Liver (tissue), 9 donors: ENCODE data around the gene ACO2. TPM values are rescaled to one million over a fixed set of nuclear protein-coding genes. Genes with fewer than 3 reads are reported as not detected.

Experiments used
- DNase-seq: peaks from one replicate; pipeline ENCODE4 v3.0.0-alpha.2; 2017; ENCODE audit warnings: low spot score
- H3K27ac ChIP-seq, 2 donors: one replicate each; pipeline ENCODE4 v1.7.0; 2013; ENCODE audit warnings: inconsistent platforms in 2 of 2, low read length in 2 of 2, control low read depth in 1 of 2, low read depth in 1 of 2, mild to moderate bottlenecking in 1 of 2
- H3K27me3 ChIP-seq, 4 donors: one replicate each; pipeline versions ENCODE4 v1.6.1 to v1.7.0; 2013; ENCODE audit warnings: low read length in 3 of 4, inconsistent platforms in 1 of 4, mild to moderate bottlenecking in 1 of 4, moderate library complexity in 1 of 4; ENCODE audit not compliant: control insufficient read depth in 4 of 4, insufficient read depth in 4 of 4
- H3K36me3 ChIP-seq, 4 donors: one replicate each; pipeline versions ENCODE4 v1.6.1 to v1.7.0; 2013; ENCODE audit warnings: low read length in 3 of 4, mild to moderate bottlenecking in 3 of 4, low read depth in 1 of 4, moderate library complexity in 1 of 4; ENCODE audit not compliant: control insufficient read depth in 4 of 4, insufficient read depth in 3 of 4
- H3K4me1 ChIP-seq, 4 donors: one replicate each; pipeline versions ENCODE4 v1.6.1 to v1.7.0; 2013; ENCODE audit warnings: low read length in 3 of 4, mild to moderate bottlenecking in 3 of 4, moderate library complexity in 1 of 4; ENCODE audit not compliant: control insufficient read depth in 4 of 4, insufficient read depth in 4 of 4
- H3K4me3 ChIP-seq, 3 donors: one replicate each; pipeline versions ENCODE4 v1.6.1 to v1.7.0; 2013; ENCODE audit warnings: low read length in 3 of 3, control low read depth in 1 of 3, low read depth in 1 of 3, mild to moderate bottlenecking in 1 of 3
- H3K9ac ChIP-seq, 2 donors: one replicate each; pipeline ENCODE4 v1.7.0; 2013; ENCODE audit warnings: low read length in 2 of 2, mild to moderate bottlenecking in 2 of 2, moderate library complexity in 2 of 2, control low read depth in 1 of 2, low read depth in 1 of 2
- H3K9me3 ChIP-seq, 4 donors: one replicate each; pipeline versions ENCODE4 v1.6.1 to v1.7.0; 2013; ENCODE audit warnings: low read length in 3 of 4; ENCODE audit not compliant: control insufficient read depth in 4 of 4
- ATF3 ChIP-seq: IDR thresholded peaks from 2 replicates; pipeline ENCODE4 v1.6.1; 2016; ENCODE audit warnings: antibody characterized with exemption
- EGR1 ChIP-seq, 2 donors: IDR thresholded peaks; 2 replicates each; pipeline ENCODE4 v1.6.1; 2016 to 2018; ENCODE audit warnings: antibody characterized with exemption in 2 of 2, low read depth in 2 of 2
- FOXA1 ChIP-seq: IDR thresholded peaks from 2 replicates; pipeline ENCODE4 v1.6.1; 2016; ENCODE audit warnings: antibody characterized with exemption
- FOXA2 ChIP-seq: IDR thresholded peaks from 2 replicates; pipeline ENCODE4 v1.6.1; 2016; ENCODE audit warnings: antibody characterized with exemption
- HNF4A ChIP-seq, 2 donors: conservative IDR thresholded peaks; 2 replicates each; pipeline ENCODE4 v1.6.1; 2016; ENCODE audit warnings: antibody characterized with exemption in 2 of 2, mild to moderate bottlenecking in 2 of 2
- HNF4G ChIP-seq: IDR thresholded peaks from 2 replicates; pipeline ENCODE4 v1.6.1; 2016; ENCODE audit warnings: antibody characterized with exemption
- NR2F2 ChIP-seq: IDR thresholded peaks from 2 replicates; pipeline ENCODE4 v1.6.1; 2016; ENCODE audit warnings: antibody characterized with exemption
- REST ChIP-seq: IDR thresholded peaks from 2 replicates; pipeline ENCODE4 v1.6.1; 2016; ENCODE audit warnings: antibody characterized with exemption, mild to moderate bottlenecking
- SP1 ChIP-seq: IDR thresholded peaks from 2 replicates; pipeline ENCODE4 v1.6.1; 2018; ENCODE audit warnings: antibody characterized with exemption, mild to moderate bottlenecking
- TAF1 ChIP-seq: conservative IDR thresholded peaks from 2 replicates; pipeline ENCODE4 v1.6.1; 2016; ENCODE audit warnings: antibody characterized with exemption, mild to moderate bottlenecking
- YY1 ChIP-seq: IDR thresholded peaks from 2 replicates; pipeline ENCODE4 v1.6.1; 2016; ENCODE audit warnings: antibody characterized with exemption, mild to moderate bottlenecking
- WGBS: extraction: QIAGEN DNeasy Blood & Tissue Kit; methylation state at CpG from one replicate; pipeline ENCODE4 v1.1.7; 2013; 5-methylcytosine and 5-hydroxymethylcytosine counted together
- polyA plus RNA-seq, 2 donors: library from polyadenylated mRNA; stranded (reverse) in 1 of 2; unstranded in 1 of 2; fragments of 200-250 nt in 1 of 2; fragments of >200 nt in 1 of 2; fragmentation: Nextera tagmentation in 1 of 2; extraction: Ambion mirVana in 1 of 2; gene quantifications; one replicate each; pipeline versions ENCODE4 v1.2.1 to v1.2.3, GENCODE V29; 2013 to 2015
- total RNA-seq, 2 donors: library from RNA; depleted of rRNA; stranded (reverse); fragments of >200 nt; gene quantifications; one replicate each; pipeline ENCODE4 v1.2.3, GENCODE V29; 2014
- TF ChIP-seq, protein P1 (sequence below): IDR thresholded peaks from 2 replicates; pipeline ENCODE4 v1.6.1; 2016; ENCODE audit warnings: antibody characterized with exemption
- TF ChIP-seq, protein P2 (sequence below): fragments of 150-350 bp; IDR thresholded peaks from 2 replicates; pipeline ENCODE4 v1.5.1; 2017; ENCODE audit warnings: improper control_type of control experiment, low read depth, low read length; ENCODE audit not compliant: missing input control
- TF ChIP-seq, protein P3 (sequence below): IDR thresholded peaks from 2 replicates; pipeline ENCODE4 v1.6.1; 2016; ENCODE audit warnings: antibody characterized with exemption
- donor health status: healthy.
- donor health status: healthy.
- donor health status: healthy.
- donor health status: healthy.
- donor health status: healthy.

Gene ACO2
- total and polyA plus RNA-seq, 4 donors: 45.3 to 76.1 (median 68.9) TPM

- TF ChIP-seq REST: no peak
- peak in 1 of 2 donors; percentile 37 for TF ChIP-seq HNF4A (conservative IDR thresholded peaks at IDR 0.05)
- TF ChIP-seq, protein P1, sequence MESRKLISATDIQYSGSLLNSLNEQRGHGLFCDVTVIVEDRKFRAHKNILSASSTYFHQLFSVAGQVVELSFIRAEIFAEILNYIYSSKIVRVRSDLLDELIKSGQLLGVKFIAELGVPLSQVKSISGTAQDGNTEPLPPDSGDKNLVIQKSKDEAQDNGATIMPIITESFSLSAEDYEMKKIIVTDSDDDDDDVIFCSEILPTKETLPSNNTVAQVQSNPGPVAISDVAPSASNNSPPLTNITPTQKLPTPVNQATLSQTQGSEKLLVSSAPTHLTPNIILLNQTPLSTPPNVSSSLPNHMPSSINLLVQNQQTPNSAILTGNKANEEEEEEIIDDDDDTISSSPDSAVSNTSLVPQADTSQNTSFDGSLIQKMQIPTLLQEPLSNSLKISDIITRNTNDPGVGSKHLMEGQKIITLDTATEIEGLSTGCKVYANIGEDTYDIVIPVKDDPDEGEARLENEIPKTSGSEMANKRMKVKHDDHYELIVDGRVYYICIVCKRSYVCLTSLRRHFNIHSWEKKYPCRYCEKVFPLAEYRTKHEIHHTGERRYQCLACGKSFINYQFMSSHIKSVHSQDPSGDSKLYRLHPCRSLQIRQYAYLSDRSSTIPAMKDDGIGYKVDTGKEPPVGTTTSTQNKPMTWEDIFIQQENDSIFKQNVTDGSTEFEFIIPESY: no peak
Measured at GRCh38 chr22:41544671-41545476, 76.0 kb downstream of the ACO2 start (continued).

DNA sequence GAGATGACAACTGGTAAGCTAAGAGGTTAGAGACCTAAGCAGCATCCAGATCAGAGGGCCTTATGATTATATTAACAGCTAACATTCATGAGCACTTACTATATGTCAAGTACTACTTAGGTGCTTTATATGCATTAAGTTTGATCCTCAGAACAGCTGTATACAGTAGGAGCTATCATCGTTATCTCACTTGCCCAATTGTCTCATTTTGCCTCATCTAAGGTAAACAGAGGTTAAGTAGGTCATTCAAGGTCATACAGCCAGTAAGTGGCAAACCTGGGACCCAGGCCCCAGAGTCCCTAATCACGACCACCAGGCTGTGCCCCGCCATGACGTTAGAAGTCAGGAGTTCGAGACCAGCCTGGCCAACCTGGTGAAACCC is 79.9 kb downstream of the ACO2 start:
- 67% methylated on average over 5 of the region's 5 CpGs for WGBS
- Histone ChIP-seq H3K27me3 (no peaks in the 10 kb centered on the region), H3K4me3 (no peak overlapping the region), H3K9ac (no peak overlapping the region), H3K9me3 (no peaks in the 10 kb centered on the region), H3K36me3 (no peaks in the 10 kb centered on the region), H3K4me1 (peaks cover 6 to 29% (median 27%) of the 10 kb centered on the region in 4 donors), H3K27ac (peak overlapping the region; percentile 66 to 72)
- no peak for DNase-seq
- no peak for TF ChIP-seq NR2F2
- no peak for TF ChIP-seq FOXA1
- TF ChIP-seq SP1: no peak
- TF ChIP-seq YY1: no peak
- TF ChIP-seq TAF1: no peak
- TF ChIP-seq EGR1 (IDR thresholded peaks at IDR 0.05; ENCODE audit: low read depth in 2 of 2): no peak
- no peak for TF ChIP-seq FOXA2
- TF ChIP-seq, protein P1: no peak
- TF ChIP-seq HNF4G: no peak
- TF ChIP-seq, protein P2, sequence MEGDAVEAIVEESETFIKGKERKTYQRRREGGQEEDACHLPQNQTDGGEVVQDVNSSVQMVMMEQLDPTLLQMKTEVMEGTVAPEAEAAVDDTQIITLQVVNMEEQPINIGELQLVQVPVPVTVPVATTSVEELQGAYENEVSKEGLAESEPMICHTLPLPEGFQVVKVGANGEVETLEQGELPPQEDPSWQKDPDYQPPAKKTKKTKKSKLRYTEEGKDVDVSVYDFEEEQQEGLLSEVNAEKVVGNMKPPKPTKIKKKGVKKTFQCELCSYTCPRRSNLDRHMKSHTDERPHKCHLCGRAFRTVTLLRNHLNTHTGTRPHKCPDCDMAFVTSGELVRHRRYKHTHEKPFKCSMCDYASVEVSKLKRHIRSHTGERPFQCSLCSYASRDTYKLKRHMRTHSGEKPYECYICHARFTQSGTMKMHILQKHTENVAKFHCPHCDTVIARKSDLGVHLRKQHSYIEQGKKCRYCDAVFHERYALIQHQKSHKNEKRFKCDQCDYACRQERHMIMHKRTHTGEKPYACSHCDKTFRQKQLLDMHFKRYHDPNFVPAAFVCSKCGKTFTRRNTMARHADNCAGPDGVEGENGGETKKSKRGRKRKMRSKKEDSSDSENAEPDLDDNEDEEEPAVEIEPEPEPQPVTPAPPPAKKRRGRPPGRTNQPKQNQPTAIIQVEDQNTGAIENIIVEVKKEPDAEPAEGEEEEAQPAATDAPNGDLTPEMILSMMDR: no peak
- no peak for TF ChIP-seq ATF3
- TF ChIP-seq, protein P3, sequence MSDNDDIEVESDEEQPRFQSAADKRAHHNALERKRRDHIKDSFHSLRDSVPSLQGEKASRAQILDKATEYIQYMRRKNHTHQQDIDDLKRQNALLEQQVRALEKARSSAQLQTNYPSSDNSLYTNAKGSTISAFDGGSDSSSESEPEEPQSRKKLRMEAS: no peak
